WTC11 (cell line): Measurements from ENCODE around the gene INO80. TPM values are rescaled to one million over a fixed set of nuclear protein-coding genes. Genes with fewer than 3 reads are reported as not detected.
A peak's percentile ranks its signal among the peaks of the same experiment; 100 is the strongest.

Experiments
- ATAC-seq: fragments of 200-7000 bp; cut with Tn5 transposase; 2 replicates; pipeline ENCODE4 v1.10.0; 2021; ENCODE audit warnings: mild to moderate bottlenecking, moderate library complexity
- CTCF ChIA-PET: fragments of 300-600 bp; sonication (Branson Sonifier 250); formaldehyde crosslinking; loops from one replicate; lab custom pipeline; 2021; ENCODE audit warnings: antibody characterized with exemption; lab: Charles Lee
- POLR2A ChIA-PET: fragments of 350-600 bp; sonication (Branson Sonifier 250); formaldehyde crosslinking; loops from one replicate; lab custom pipeline; 2021; ENCODE audit warnings: antibody characterized with exemption; lab: Charles Lee
- DNase-seq: peaks from one replicate; pipeline ENCODE4 v3.0.0; 2021; ENCODE audit warnings: low spot score
- H3K27ac Mint-ChIP-seq: 2 replicates; pipeline ENCODE4 v1.8.0; 2021; ENCODE audit warnings: mixed read lengths
- H3K27me3 Mint-ChIP-seq: 2 replicates; pipeline ENCODE4 v1.8.0; 2021; ENCODE audit warnings: low read depth, mild to moderate bottlenecking, moderate library complexity, mixed read lengths
- H3K36me3 Mint-ChIP-seq: 2 replicates; pipeline ENCODE4 v1.8.0; 2021; ENCODE audit warnings: mixed read lengths
- H3K4me1 Mint-ChIP-seq: 2 replicates; pipeline ENCODE4 v1.8.0; 2022; ENCODE audit warnings: mixed read lengths
- H3K4me3 Mint-ChIP-seq: 2 replicates; pipeline ENCODE4 v1.8.0; 2021; ENCODE audit warnings: mild to moderate bottlenecking, moderate library complexity, mixed read lengths
- H3K9me3 Mint-ChIP-seq: 2 replicates; pipeline ENCODE4 v1.8.0; 2021; ENCODE audit warnings: mixed read lengths
- AFF4 ChIP-seq: sonication (generic); formaldehyde crosslinking; IDR thresholded peaks from 2 replicates; pipeline ENCODE4 v1.8.1; 2023; ENCODE audit warnings: mild to moderate bottlenecking, missing genetic modification reagents, borderline replicate concordance
- ATF2 ChIP-seq: sonication (generic); formaldehyde crosslinking; IDR thresholded peaks from 2 replicates; pipeline ENCODE4 v1.8.1; 2022; ENCODE audit warnings: low read depth, missing genetic modification reagents, borderline replicate concordance
- E2F5 ChIP-seq: sonication (generic); formaldehyde crosslinking; IDR thresholded peaks from 2 replicates; pipeline ENCODE4 v1.8.1; 2022; ENCODE audit warnings: mild to moderate bottlenecking, moderate library complexity, missing genetic modification reagents
- ESRRA ChIP-seq: sonication (generic); formaldehyde crosslinking; IDR thresholded peaks from 2 replicates; pipeline ENCODE4 v1.8.1; 2022; ENCODE audit warnings: mild to moderate bottlenecking, missing genetic modification reagents, borderline replicate concordance
- FOXP4 ChIP-seq: sonication (generic); formaldehyde crosslinking; IDR thresholded peaks from 2 replicates; pipeline ENCODE4 v1.8.0; 2022; ENCODE audit warnings: mild to moderate bottlenecking, missing genetic modification reagents
- GRHL2 ChIP-seq: fragments of 250-450 bp; sonication (Bioruptor Pico); IDR thresholded peaks from 2 replicates; pipeline ENCODE4 v1.8.0; 2022; ENCODE audit warnings: mild to moderate bottlenecking, moderate library complexity; ENCODE audit not compliant: insufficient replicate concordance, severe bottlenecking
- GTF2I ChIP-seq: fragments of 250-450 bp; sonication (Bioruptor Pico); conservative IDR thresholded peaks from 2 replicates; pipeline ENCODE4 v1.4.0; 2021; ENCODE audit warnings: mild to moderate bottlenecking
- HMGXB4 ChIP-seq: sonication (generic); formaldehyde crosslinking; IDR thresholded peaks from 2 replicates; pipeline ENCODE4 v1.8.1; 2023; ENCODE audit warnings: mild to moderate bottlenecking, moderate library complexity, missing genetic modification reagents
- MLX ChIP-seq: sonication (generic); formaldehyde crosslinking; IDR thresholded peaks from 2 replicates; pipeline ENCODE4 v1.8.1; 2023; ENCODE audit warnings: mild to moderate bottlenecking, missing genetic modification reagents, moderate library complexity
- MXD4 ChIP-seq: fragments of 250-450 bp; sonication (Bioruptor Pico); IDR thresholded peaks from 2 replicates; pipeline ENCODE4 v1.8.0; 2021; ENCODE audit warnings: mild to moderate bottlenecking, moderate library complexity, borderline replicate concordance
- NR2C2 ChIP-seq: sonication (generic); formaldehyde crosslinking; IDR thresholded peaks from 2 replicates; pipeline ENCODE4 v1.8.0; 2022; ENCODE audit warnings: mild to moderate bottlenecking, missing genetic modification reagents
- RELA ChIP-seq: sonication (generic); formaldehyde crosslinking; IDR thresholded peaks from 2 replicates; pipeline ENCODE4 v1.8.1; 2022; ENCODE audit warnings: missing genetic modification reagents, mild to moderate bottlenecking, borderline replicate concordance
- RORB ChIP-seq: fragments of 250-450 bp; sonication (Bioruptor Pico); IDR thresholded peaks from 2 replicates; pipeline ENCODE4 v1.9.0; 2021; ENCODE audit warnings: mild to moderate bottlenecking
- SMAD4 ChIP-seq: sonication (generic); formaldehyde crosslinking; IDR thresholded peaks from 2 replicates; pipeline ENCODE4 v1.8.0; 2022; ENCODE audit warnings: mild to moderate bottlenecking, missing genetic modification reagents
- SOX15 ChIP-seq: fragments of 250-450 bp; sonication (Bioruptor Pico); IDR thresholded peaks from 2 replicates; pipeline ENCODE4 v1.9.0; 2021; ENCODE audit warnings: mild to moderate bottlenecking
- TP53 ChIP-seq: sonication (generic); formaldehyde crosslinking; IDR thresholded peaks from 2 replicates; pipeline ENCODE4 v1.8.1; 2023; ENCODE audit warnings: mild to moderate bottlenecking, missing genetic modification reagents
- ZNF121 ChIP-seq: sonication (generic); formaldehyde crosslinking; IDR thresholded peaks from 2 replicates; pipeline ENCODE4 v1.8.0; 2023; ENCODE audit warnings: missing genetic modification reagents
- ZNF232 ChIP-seq: sonication (generic); formaldehyde crosslinking; IDR thresholded peaks from 2 replicates; pipeline ENCODE4 v1.8.0; 2022; ENCODE audit warnings: mild to moderate bottlenecking, missing genetic modification reagents
- total RNA-seq: library from RNA; stranded (reverse); gene quantifications from 3 replicates; pipeline ENCODE4 v1.2.3, GENCODE V29; 2021
- TF ChIP-seq, protein P1 (sequence below): sonication (generic); formaldehyde crosslinking; IDR thresholded peaks from 2 replicates; pipeline ENCODE4 v1.8.1; 2023; ENCODE audit warnings: mild to moderate bottlenecking, missing genetic modification reagents
- TF ChIP-seq, protein P2 (sequence below): fragments of 250-450 bp; sonication (Bioruptor Pico); IDR thresholded peaks from 2 replicates; pipeline ENCODE4 v1.9.0; 2021; ENCODE audit warnings: moderate library complexity, mild to moderate bottlenecking, inconsistent platforms, borderline replicate concordance

The INO80 gene
- total RNA-seq, 1 experiment from 2014 or later = 20.6 TPM

DNA sequence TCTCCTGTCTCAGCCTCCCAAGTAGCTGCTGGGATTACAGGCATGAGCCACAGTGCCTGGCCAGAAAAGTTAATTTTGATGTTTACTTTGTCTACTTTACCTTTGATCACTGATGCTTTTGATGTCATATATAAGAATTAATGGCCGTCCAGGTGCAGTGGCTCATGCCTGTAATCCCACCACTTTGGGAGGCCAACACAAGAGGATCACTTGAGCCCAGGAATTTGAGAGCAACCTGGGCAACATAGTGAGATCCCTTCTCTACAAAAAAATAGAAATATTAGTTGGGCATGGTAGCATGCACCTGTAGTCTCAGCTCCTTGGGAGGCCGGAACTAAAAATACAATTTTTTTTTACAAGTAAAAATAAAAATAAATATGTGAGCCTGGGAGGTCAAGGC is 6.8 kb upstream of the INO80 start:
- DNase-seq (no peak), ATAC-seq (no peak)
- Mint-ChIP-seq H3K27ac (no peak overlapping the region), H3K27me3 (peaks cover 2% of the 10 kb centered on the region; the same call in 1 of the 2 replicates), H3K36me3 (no peaks in the 10 kb centered on the region), H3K4me3 (no peak overlapping the region)
- CTCF ChIA-PET = no interaction called here
- POLR2A ChIA-PET = no interaction called here
- no peak for TF ChIP-seq SOX15 (CRISPR knock-in tag)
- TF ChIP-seq NR2C2 = no peak
- TF ChIP-seq RELA (CRISPR knock-in tag) = no peak
- TF ChIP-seq, protein P1, sequence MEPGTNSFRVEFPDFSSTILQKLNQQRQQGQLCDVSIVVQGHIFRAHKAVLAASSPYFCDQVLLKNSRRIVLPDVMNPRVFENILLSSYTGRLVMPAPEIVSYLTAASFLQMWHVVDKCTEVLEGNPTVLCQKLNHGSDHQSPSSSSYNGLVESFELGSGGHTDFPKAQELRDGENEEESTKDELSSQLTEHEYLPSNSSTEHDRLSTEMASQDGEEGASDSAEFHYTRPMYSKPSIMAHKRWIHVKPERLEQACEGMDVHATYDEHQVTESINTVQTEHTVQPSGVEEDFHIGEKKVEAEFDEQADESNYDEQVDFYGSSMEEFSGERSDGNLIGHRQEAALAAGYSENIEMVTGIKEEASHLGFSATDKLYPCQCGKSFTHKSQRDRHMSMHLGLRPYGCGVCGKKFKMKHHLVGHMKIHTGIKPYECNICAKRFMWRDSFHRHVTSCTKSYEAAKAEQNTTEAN (CRISPR knock-in tag) = no peak
- no peak for TF ChIP-seq SMAD4 (CRISPR knock-in tag)
- TF ChIP-seq ATF2 (CRISPR knock-in tag) = no peak
- TF ChIP-seq TP53 (CRISPR knock-in tag) = no peak
- TF ChIP-seq ESRRA = no peak
- TF ChIP-seq MLX (CRISPR knock-in tag) = no peak
- no peak for TF ChIP-seq HMGXB4 (CRISPR knock-in tag)
- TF ChIP-seq, all 79 proteins: peak for 0
- no peaks in the 10 kb centered on the region for H3K4me1 Mint-ChIP-seq
- H3K9me3 Mint-ChIP-seq = no peaks in the 10 kb centered on the region

DNA sequence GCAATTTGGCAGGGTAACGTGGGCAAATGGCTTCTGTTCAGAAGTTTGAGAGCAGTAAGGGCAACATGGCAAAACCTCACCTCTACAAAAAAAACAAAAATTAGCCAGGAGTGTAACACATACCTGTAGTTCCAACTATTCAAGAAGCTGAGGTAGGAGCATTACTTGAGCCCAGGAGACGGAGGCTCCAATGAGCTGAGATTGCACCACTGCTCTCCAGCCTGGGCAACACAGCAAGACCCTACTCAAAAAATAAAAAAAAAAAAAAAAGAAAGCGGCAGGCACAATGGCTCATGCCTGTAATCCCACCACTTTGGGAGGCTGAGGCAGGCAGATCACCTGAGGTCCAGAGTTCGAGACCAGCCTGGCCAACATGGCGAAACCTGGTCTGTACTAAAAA is 5.9 kb upstream of the INO80 start:
- Mint-ChIP-seq H3K9me3 (no peaks in the 10 kb centered on the region), H3K27me3 (peaks cover 2% of the 10 kb centered on the region; the same call in 1 of the 2 replicates), H3K4me1 (no peaks in the 10 kb centered on the region), H3K27ac (no peak overlapping the region), H3K36me3 (no peaks in the 10 kb centered on the region), H3K4me3 (no peak overlapping the region)
- CTCF ChIA-PET = no interaction called here
- TF ChIP-seq, protein P2, sequence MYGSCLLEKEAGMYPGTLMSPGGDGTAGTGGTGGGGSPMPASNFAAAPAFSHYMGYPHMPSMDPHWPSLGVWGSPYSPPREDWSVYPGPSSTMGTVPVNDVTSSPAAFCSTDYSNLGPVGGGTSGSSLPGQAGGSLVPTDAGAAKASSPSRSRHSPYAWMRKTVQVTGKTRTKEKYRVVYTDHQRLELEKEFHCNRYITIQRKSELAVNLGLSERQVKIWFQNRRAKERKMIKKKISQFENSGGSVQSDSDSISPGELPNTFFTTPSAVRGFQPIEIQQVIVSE = no peak
- TF ChIP-seq TP53 (CRISPR knock-in tag) (no peak), E2F5 (no peak), ZNF121 (CRISPR knock-in tag) (peak; percentile 58), GRHL2 (CRISPR knock-in tag) (no peak), GTF2I (CRISPR knock-in tag) (no peak), RORB (CRISPR knock-in tag) (no peak)
- no peak for DNase-seq
- POLR2A ChIA-PET = no interaction called here
- ATAC-seq = no peak

- H3K36me3 Mint-ChIP-seq = 0 out of 2 replicates have a peak, but pooled peaks cover 6% of the 10 kb centered on the region
- H3K27me3 Mint-ChIP-seq = no peaks in the 10 kb centered on the region; the same call in 1 of the 2 replicates
- DNase-seq (no peak), ATAC-seq (no peak)
- ChIA-PET POLR2A (interaction anchor here (0.7 to 1.5 kb wide), 8 partner anchors 16 to 216 kb away, joined by 3 to 7 read pairs (median 4); partner anchors contain the start of genes CHAC1, CHP1, NUSAP1 and OIP5), CTCF (interaction anchor here (1.0 to 1.5 kb wide), 4 partner anchors 114 to 215 kb away, joined by 3 to 9 read pairs (median 4); partner anchors contain the start of genes CHP1, NUSAP1 and OIP5)
- peak overlapping the region; percentile 100 for H3K27ac Mint-ChIP-seq
- H3K4me3 Mint-ChIP-seq = peak overlapping the region; percentile 80
- H3K9me3 Mint-ChIP-seq = no peaks in the 10 kb centered on the region
- H3K4me1 Mint-ChIP-seq = peaks cover 7% of the 10 kb centered on the region; the same call in 1 of the 2 replicates
- peak; percentile 91 for TF ChIP-seq GTF2I (CRISPR knock-in tag)
- peak; percentile 83 for TF ChIP-seq ZNF121 (CRISPR knock-in tag)
- no peak for TF ChIP-seq ZNF232 (CRISPR knock-in tag)
- TF ChIP-seq MXD4 (CRISPR knock-in tag) = no peak
- TF ChIP-seq FOXP4 (CRISPR knock-in tag) = no peak
- no peak for TF ChIP-seq AFF4 (CRISPR knock-in tag)
Measured at GRCh38 chr15:41116962-41117252, 827 bp upstream of the INO80 start.
